Measurements from ENCODE around the gene TAS2R3. TPM values are rescaled to one million over a fixed set of nuclear protein-coding genes. Genes with fewer than 3 reads are reported as not detected.

Gene TAS2R3
- polyA plus RNA-seq, 1 donor (not counting 4 experiments of a cell fraction or from before 2014, with no cell fraction given) = 0.51 TPM

DNA sequence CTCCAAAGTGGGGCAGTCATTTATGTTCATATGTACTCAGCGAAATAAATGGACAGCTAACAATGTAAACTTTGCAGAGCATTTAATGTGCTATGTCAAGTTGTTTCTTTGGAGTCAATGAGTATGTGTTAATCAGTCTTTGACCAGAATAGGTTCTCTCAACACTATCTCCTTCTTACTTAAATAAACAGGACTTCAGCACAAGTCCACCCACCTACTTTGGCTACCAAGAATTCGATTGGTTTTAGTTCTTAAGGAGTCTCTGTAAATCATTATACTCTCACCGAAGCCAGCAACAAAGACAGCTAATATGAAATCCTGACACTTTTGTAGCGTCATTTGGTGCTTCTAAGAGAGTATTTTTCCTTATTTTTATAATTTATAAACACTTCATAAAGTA lies 48.9 kb upstream of the TAS2R3 start:
- Histone ChIP-seq H3K27me3 (ENCODE audit: control insufficient read depth, extremely low read depth, insufficient read depth, low read length) (no peaks in the 10 kb centered on the region), H3K4me2 (ENCODE audit: control insufficient read depth, extremely low read depth, insufficient read depth, low read depth, low read length) (no peak overlapping the region), H3K4me1 (ENCODE audit: control insufficient read depth, extremely low read depth, insufficient read depth, low read length) (no peaks in the 10 kb centered on the region), H2AFZ (ENCODE audit: control insufficient read depth, low read length) (no peak overlapping the region), H4K20me1 (ENCODE audit: control insufficient read depth, extremely low read depth, insufficient read depth, low read length) (peaks cover 2% of the 10 kb centered on the region), H3K36me3 (ENCODE audit: control insufficient read depth in 2 of 2, extremely low read depth in 1 of 2, insufficient read depth in 2 of 2, low read length in 2 of 2) (no peaks in the 10 kb centered on the region), H3K27ac (ENCODE audit: control insufficient read depth, insufficient read depth, low read length) (no peak overlapping the region), H3K9me1 (ENCODE audit: control insufficient read depth, extremely low read depth, insufficient read depth, low read length) (no peaks in the 10 kb centered on the region), H3K9me3 (ENCODE audit: control insufficient read depth, low read depth, low read length) (no peaks in the 10 kb centered on the region), H3K79me2 (ENCODE audit: control insufficient read depth, insufficient read depth, low read length) (no peaks in the 10 kb centered on the region), H3K9ac (ENCODE audit: control insufficient read depth, extremely low read depth, insufficient read depth, low read length) (no peak overlapping the region), H3K4me3 (ENCODE audit: control insufficient read depth in 2 of 3, extremely low read depth in 1 of 3, insufficient read depth in 2 of 3, low read depth in 1 of 3, low read length in 3 of 3) (no peak overlapping the region)
- TF ChIP-seq EZH2 (IDR thresholded peaks at IDR 0.05; ENCODE audit: low read length) = no peak
- TF ChIP-seq, protein P1, sequence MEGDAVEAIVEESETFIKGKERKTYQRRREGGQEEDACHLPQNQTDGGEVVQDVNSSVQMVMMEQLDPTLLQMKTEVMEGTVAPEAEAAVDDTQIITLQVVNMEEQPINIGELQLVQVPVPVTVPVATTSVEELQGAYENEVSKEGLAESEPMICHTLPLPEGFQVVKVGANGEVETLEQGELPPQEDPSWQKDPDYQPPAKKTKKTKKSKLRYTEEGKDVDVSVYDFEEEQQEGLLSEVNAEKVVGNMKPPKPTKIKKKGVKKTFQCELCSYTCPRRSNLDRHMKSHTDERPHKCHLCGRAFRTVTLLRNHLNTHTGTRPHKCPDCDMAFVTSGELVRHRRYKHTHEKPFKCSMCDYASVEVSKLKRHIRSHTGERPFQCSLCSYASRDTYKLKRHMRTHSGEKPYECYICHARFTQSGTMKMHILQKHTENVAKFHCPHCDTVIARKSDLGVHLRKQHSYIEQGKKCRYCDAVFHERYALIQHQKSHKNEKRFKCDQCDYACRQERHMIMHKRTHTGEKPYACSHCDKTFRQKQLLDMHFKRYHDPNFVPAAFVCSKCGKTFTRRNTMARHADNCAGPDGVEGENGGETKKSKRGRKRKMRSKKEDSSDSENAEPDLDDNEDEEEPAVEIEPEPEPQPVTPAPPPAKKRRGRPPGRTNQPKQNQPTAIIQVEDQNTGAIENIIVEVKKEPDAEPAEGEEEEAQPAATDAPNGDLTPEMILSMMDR (optimal IDR thresholded peaks at IDR 0.05 in 1 of 3, IDR thresholded peaks at IDR 0.05 in 1 of 3, conservative IDR thresholded peaks at IDR 0.05 in 1 of 3; ENCODE audit: extremely low read depth in 1 of 3, insufficient read depth in 2 of 3, low read length in 3 of 3) = no peak
- DNase-seq (ENCODE audit: low read depth, low spot score) (no peak), FAIRE-seq (no peak)
- dilution Hi-C loops (cut with MboI; ENCODE audit: extremely low pct_ligation_motif_present, low sequenced_read_pairs) = no loop called here

DNA sequence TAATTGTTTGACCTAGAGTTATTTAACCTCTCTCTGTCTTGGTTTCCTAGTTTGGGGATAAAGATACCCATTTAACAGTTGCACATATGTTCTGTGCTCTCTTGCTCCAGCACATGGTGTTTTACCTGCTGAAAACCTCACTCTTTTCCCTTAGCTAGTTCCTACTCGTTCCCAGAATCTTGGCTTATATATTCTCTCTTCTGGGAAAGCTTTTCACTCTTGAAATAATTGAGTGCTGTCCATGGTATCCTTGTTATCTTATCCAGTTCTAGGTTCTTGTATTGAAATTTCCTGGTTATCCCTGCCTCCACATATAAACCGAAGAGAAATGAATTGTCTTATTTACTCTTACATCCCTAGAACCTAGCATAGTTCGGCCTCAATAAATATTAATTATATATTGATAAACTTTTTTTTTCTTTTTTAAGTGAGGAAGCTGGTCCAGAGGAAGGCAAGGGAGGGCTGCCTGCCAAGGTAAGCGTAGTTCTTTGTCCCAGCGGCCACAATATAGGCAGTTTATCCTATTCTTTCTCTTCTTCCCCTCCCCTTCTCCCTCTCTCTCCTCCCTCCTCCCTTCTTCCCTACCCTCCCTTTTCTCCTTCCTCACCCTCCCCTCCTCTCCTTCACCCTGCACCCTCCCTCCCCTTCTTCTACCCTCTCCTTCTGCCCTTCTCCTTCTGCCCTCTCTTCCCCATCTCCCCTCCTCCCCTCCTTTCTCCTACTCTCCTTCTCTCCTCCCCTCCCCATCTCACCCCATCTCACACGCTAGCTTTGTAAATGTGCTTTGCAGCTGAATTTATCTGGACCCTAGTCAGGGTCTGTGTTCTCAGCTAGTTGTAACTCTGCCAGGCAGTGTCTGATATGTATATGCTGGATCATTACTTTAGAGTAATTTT lies 47.9 kb upstream of the TAS2R3 start:
- FAIRE-seq (no peak), DNase-seq (ENCODE audit: low read depth, low spot score) (no peak)
- dilution Hi-C loops (cut with MboI; ENCODE audit: extremely low pct_ligation_motif_present, low sequenced_read_pairs) = no loop called here
- H3K4me2 ChIP-seq (ENCODE audit: control insufficient read depth, extremely low read depth, insufficient read depth, low read depth, low read length) = no peak overlapping the region
- no peaks in the 10 kb centered on the region for H3K9me1 ChIP-seq (ENCODE audit: control insufficient read depth, extremely low read depth, insufficient read depth, low read length)
- peaks cover 2% of the 10 kb centered on the region for H4K20me1 ChIP-seq (ENCODE audit: control insufficient read depth, extremely low read depth, insufficient read depth, low read length)
- H3K27me3 ChIP-seq (ENCODE audit: control insufficient read depth, extremely low read depth, insufficient read depth, low read length) = no peaks in the 10 kb centered on the region
- H2AFZ ChIP-seq (ENCODE audit: control insufficient read depth, low read length) = no peak overlapping the region
- H3K4me3 ChIP-seq (ENCODE audit: control insufficient read depth in 2 of 3, extremely low read depth in 1 of 3, insufficient read depth in 2 of 3, low read depth in 1 of 3, low read length in 3 of 3) = no peak overlapping the region
- no peaks in the 10 kb centered on the region for H3K36me3 ChIP-seq (ENCODE audit: control insufficient read depth in 2 of 2, extremely low read depth in 1 of 2, insufficient read depth in 2 of 2, low read length in 2 of 2)
- H3K79me2 ChIP-seq (ENCODE audit: control insufficient read depth, insufficient read depth, low read length) = no peaks in the 10 kb centered on the region
- no peak overlapping the region for H3K9ac ChIP-seq (ENCODE audit: control insufficient read depth, extremely low read depth, insufficient read depth, low read length)
- H3K4me1 ChIP-seq (ENCODE audit: control insufficient read depth, extremely low read depth, insufficient read depth, low read length) = no peaks in the 10 kb centered on the region
- H3K9me3 ChIP-seq (ENCODE audit: control insufficient read depth, low read depth, low read length) = no peaks in the 10 kb centered on the region
- TF ChIP-seq, protein P1 (optimal IDR thresholded peaks at IDR 0.05 in 1 of 3, IDR thresholded peaks at IDR 0.05 in 1 of 3, conservative IDR thresholded peaks at IDR 0.05 in 1 of 3; ENCODE audit: extremely low read depth in 1 of 3, insufficient read depth in 2 of 3, low read length in 3 of 3) = no peak
- no peak for TF ChIP-seq EZH2 (IDR thresholded peaks at IDR 0.05; ENCODE audit: low read length)
- no peak overlapping the region for H3K27ac ChIP-seq (ENCODE audit: control insufficient read depth, insufficient read depth, low read length)
